A673 (cell line): ENCODE measurements around the gene ERVH48-1. TPM values are rescaled to one million over a fixed set of nuclear protein-coding genes. Genes with fewer than 3 reads are reported as not detected.

ENCODE experiments used
- BruUV-seq: library from RNA; stranded (reverse); fragments of 400-500 nt; replicated peaks from 2 replicates; lab custom pipeline; 2021; lab: Mats Ljungman, UMichigan
- CTCF ChIA-PET: fragments of 300-600 bp; sonication (Branson Sonifier 250); formaldehyde crosslinking; loops from one replicate; lab custom pipeline; 2022; ENCODE audit warnings: antibody characterized with exemption; lab: Charles Lee
- POLR2A ChIA-PET: fragments of 300-600 bp; sonication (Branson Sonifier 250); formaldehyde crosslinking; loops from one replicate; lab custom pipeline; 2022; ENCODE audit warnings: antibody characterized with exemption; ENCODE audit not compliant: low non-redundant PET; lab: Charles Lee
- DNase-seq: peaks from one replicate; pipeline ENCODE4 v3.0.0-alpha.2; 2015; ENCODE audit warnings: low spot score
- H3K27ac ChIP-seq: fragments of 200-600 bp; sonication (generic); 2 replicates; pipeline ENCODE4 v1.5.1; 2016; ENCODE audit warnings: mixed run types, low read depth, mild to moderate bottlenecking, mixed read lengths, antibody characterized with exemption, low read length; ENCODE audit not compliant: poor library complexity, severe bottlenecking
- H3K27me3 ChIP-seq: fragments of 200-600 bp; sonication (generic); replicated peaks from 2 replicates; pipeline ENCODE4 v1.6.1; 2017; ENCODE audit warnings: mixed run types, low read depth, mild to moderate bottlenecking, mixed read lengths, antibody characterized with exemption, low read length; ENCODE audit not compliant: insufficient read depth, poor library complexity
- H3K36me3 ChIP-seq: fragments of 200-600 bp; sonication (generic); 2 replicates; pipeline ENCODE4 v1.6.1; 2016; ENCODE audit warnings: mixed run types, mild to moderate bottlenecking, mixed read lengths, antibody characterized with exemption, low read length; ENCODE audit not compliant: insufficient read depth, poor library complexity, severe bottlenecking
- H3K4me1 ChIP-seq: fragments of 200-600 bp; sonication (generic); 2 replicates; pipeline ENCODE4 v1.6.1; 2017; ENCODE audit warnings: mixed run types, mild to moderate bottlenecking, mixed read lengths, antibody characterized with exemption, low read length; ENCODE audit not compliant: insufficient read depth, poor library complexity, severe bottlenecking
- H3K4me3 ChIP-seq: fragments of 200-600 bp; sonication (generic); 2 replicates; pipeline ENCODE4 v1.5.1; 2016; ENCODE audit warnings: low read depth, mixed run types, mild to moderate bottlenecking, mixed read lengths, low read length; ENCODE audit not compliant: poor library complexity, severe bottlenecking
- H3K9me3 ChIP-seq: fragments of 200-600 bp; sonication (generic); 2 replicates; pipeline ENCODE4 v1.6.1; 2016; ENCODE audit warnings: mixed run types, low read depth, mild to moderate bottlenecking, mixed read lengths, antibody characterized with exemption, low read length; ENCODE audit not compliant: poor library complexity, severe bottlenecking
- CTCF ChIP-seq: fragments of 300-800, 200-600 bp; sonication (generic); conservative IDR thresholded peaks from 2 replicates; pipeline ENCODE4 v1.5.1; 2017; ENCODE audit warnings: low read depth, mild to moderate bottlenecking, antibody characterized with exemption, low read length, moderate library complexity, mixed read lengths
- EZH2 ChIP-seq: fragments of 200-600 bp; sonication (generic); IDR thresholded peaks from 2 replicates; pipeline ENCODE4 v1.6.1; 2017; ENCODE audit warnings: borderline replicate concordance, low read depth, mild to moderate bottlenecking, mixed read lengths, antibody characterized with exemption, low read length; ENCODE audit not compliant: poor library complexity, severe bottlenecking
- intact Hi-C: fragments of 100-400 bp; cut with micrococcal nuclease; formaldehyde crosslinking; loops from one replicate; pipeline ENCODE4 v1.10.0; 2022; ENCODE audit not compliant: unreplicated experiment
- total RNA-seq: library from RNA; stranded (reverse); gene quantifications from 2 replicates; pipeline ENCODE4 v1.2.3, GENCODE V29; 2021

The ERVH48-1 gene
- total RNA-seq, 1 experiment from 2014 or later, result 0.34 TPM

GRCh38 chr21:42887326-42887725, 38.1 kb downstream of the ERVH48-1 start:
- BruUV-seq, result no TSS peak
- intact Hi-C loops, result no loop called here
- POLR2A ChIA-PET, result no interaction called here
- H3K27ac ChIP-seq, result no peak overlapping the region
- no peak for TF ChIP-seq CTCF
- TF ChIP-seq EZH2, result no peak
- CTCF ChIA-PET, result no interaction called here
- no peak overlapping the region for H3K4me3 ChIP-seq
- H3K9me3 ChIP-seq, result no peaks in the 10 kb centered on the region
- no peaks in the 10 kb centered on the region for H3K36me3 ChIP-seq
- DNase-seq, result no peak
- H3K4me1 ChIP-seq, result peaks cover 1% of the 10 kb centered on the region
- H3K27me3 ChIP-seq, result no peaks in the 10 kb centered on the region

GRCh38 chr21:42883921-42884320, 41.5 kb downstream of the ERVH48-1 start:
- Histone ChIP-seq H3K27me3 (no peaks in the 10 kb centered on the region), H3K36me3 (no peaks in the 10 kb centered on the region), H3K4me3 (no peak overlapping the region), H3K4me1 (no peaks in the 10 kb centered on the region), H3K27ac (no peak overlapping the region), H3K9me3 (no peaks in the 10 kb centered on the region)
- CTCF ChIA-PET, result no interaction called here
- DNase-seq, result no peak
- no TSS peak for BruUV-seq
- intact Hi-C loops, result no loop called here
- POLR2A ChIA-PET, result no interaction called here
- TF ChIP-seq EZH2 (no peak), CTCF (no peak)

- Histone ChIP-seq H3K4me1 (no peaks in the 10 kb centered on the region), H3K9me3 (no peaks in the 10 kb centered on the region), H3K36me3 (peaks cover 13% of the 10 kb centered on the region), H3K4me3 (peak overlapping the region; percentile 95), H3K27ac (no peak overlapping the region), H3K27me3 (no peaks in the 10 kb centered on the region)
- no peak for DNase-seq
- ChIA-PET CTCF (no interaction called here), POLR2A (no interaction called here)
- no peak for TF ChIP-seq EZH2
- no peak for TF ChIP-seq CTCF
- BruUV-seq, result TSS peak; percentile 73
- intact Hi-C loops, result no loop called here
Observed at GRCh38 chr21:42880352-42880751, 45.1 kb downstream of the ERVH48-1 start.
